ENCODE measurements around the gene HOXB6. TPM values are rescaled to one million over a fixed set of nuclear protein-coding genes. Genes with fewer than 3 reads are reported as not detected.
A peak's percentile ranks its signal among the peaks of the same experiment; 100 is the strongest.

HOXB6 gene
- total RNA-seq, 1 donor from 2014 or later = not detected

DNA sequence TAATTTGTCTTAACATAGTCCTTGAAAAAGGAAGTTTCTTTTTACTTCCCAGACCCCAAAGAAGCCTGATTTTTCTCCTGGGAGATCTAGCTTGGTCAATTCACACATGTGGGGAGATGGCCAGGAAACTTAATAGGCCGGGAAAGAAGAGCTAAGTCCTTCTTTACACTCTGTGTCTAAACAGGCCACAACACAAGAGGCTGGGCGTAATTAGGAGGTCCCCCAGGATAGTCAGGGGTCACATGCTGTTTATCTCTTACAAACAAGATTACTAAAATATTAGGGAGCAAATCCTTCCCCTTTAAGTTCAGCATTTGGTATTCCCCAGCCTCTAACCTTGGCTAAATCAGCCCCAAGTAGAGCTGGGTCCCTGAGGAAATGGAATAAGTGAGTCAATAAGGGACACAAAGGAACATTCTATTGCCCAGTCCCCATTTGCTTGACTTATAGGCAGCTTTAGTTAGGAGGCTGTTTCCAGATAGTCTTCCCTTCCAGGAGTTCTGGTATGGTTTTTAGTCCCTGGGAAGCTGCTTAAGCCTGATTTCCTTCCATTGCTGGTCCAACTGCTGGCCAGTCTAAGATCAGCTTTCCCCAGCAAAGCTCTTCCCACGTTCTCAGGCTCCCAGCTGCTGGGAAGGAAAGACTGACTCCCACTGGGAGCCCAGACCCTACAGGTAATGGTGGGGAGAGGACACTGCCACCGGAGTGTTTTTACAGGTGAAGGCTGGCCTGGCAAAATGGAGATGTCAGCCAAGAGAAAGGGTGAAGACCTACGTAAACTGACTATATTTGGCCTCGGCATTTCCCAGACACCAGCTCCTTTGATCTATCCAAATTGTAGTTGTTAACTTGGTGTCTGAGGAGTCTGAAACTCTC, 35.4 kb upstream of the HOXB6 start:
- H3K27me3 Mint-ChIP-seq (ENCODE audit: unreplicated experiment) = peaks cover 99% of the 10 kb centered on the region
- no peak overlapping the region for H3K4me3 Mint-ChIP-seq (ENCODE audit: unreplicated experiment)
- H3K27ac Mint-ChIP-seq (ENCODE audit: unreplicated experiment) = no peak overlapping the region
- no peaks in the 10 kb centered on the region for H3K4me1 Mint-ChIP-seq (ENCODE audit: unreplicated experiment)
- TF ChIP-seq, protein P1, sequence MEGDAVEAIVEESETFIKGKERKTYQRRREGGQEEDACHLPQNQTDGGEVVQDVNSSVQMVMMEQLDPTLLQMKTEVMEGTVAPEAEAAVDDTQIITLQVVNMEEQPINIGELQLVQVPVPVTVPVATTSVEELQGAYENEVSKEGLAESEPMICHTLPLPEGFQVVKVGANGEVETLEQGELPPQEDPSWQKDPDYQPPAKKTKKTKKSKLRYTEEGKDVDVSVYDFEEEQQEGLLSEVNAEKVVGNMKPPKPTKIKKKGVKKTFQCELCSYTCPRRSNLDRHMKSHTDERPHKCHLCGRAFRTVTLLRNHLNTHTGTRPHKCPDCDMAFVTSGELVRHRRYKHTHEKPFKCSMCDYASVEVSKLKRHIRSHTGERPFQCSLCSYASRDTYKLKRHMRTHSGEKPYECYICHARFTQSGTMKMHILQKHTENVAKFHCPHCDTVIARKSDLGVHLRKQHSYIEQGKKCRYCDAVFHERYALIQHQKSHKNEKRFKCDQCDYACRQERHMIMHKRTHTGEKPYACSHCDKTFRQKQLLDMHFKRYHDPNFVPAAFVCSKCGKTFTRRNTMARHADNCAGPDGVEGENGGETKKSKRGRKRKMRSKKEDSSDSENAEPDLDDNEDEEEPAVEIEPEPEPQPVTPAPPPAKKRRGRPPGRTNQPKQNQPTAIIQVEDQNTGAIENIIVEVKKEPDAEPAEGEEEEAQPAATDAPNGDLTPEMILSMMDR (IDR thresholded peaks at IDR 0.05) = no peak
- no peak for DNase-seq (ENCODE audit: extremely low spot score, unreplicated experiment)
- H3K36me3 Mint-ChIP-seq (ENCODE audit: unreplicated experiment) = no peaks in the 10 kb centered on the region
- H3K9me3 Mint-ChIP-seq (ENCODE audit: unreplicated experiment) = no peaks in the 10 kb centered on the region

DNA sequence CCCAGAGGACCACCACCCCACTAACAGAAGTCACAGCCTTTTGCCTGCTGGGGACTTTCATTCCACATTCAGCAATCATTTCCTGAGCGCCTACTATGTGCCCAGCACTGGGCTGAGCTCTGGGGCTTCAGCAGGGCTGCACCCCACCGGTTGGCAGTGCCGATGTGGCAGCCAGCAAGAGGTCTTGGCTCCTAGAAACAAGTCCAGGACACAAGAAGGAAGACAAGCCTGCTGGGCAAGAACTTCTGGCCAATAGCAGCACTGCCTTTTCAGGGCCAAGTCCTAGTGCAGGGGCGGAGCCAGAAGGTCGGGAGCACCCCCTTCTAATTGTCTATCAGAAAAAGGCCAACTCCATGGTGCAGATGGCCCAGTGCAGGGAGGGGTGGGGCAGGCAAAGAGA, 34.4 kb upstream of the HOXB6 start:
- Mint-ChIP-seq H3K4me3 (ENCODE audit: unreplicated experiment) (no peak overlapping the region), H3K9me3 (ENCODE audit: unreplicated experiment) (no peaks in the 10 kb centered on the region), H3K36me3 (ENCODE audit: unreplicated experiment) (no peaks in the 10 kb centered on the region), H3K4me1 (ENCODE audit: unreplicated experiment) (no peaks in the 10 kb centered on the region), H3K27me3 (ENCODE audit: unreplicated experiment) (peaks cover 99% of the 10 kb centered on the region), H3K27ac (ENCODE audit: unreplicated experiment) (no peak overlapping the region)
- TF ChIP-seq, protein P1 (IDR thresholded peaks at IDR 0.05) = no peak
- no peak for DNase-seq (ENCODE audit: extremely low spot score, unreplicated experiment)

DNA sequence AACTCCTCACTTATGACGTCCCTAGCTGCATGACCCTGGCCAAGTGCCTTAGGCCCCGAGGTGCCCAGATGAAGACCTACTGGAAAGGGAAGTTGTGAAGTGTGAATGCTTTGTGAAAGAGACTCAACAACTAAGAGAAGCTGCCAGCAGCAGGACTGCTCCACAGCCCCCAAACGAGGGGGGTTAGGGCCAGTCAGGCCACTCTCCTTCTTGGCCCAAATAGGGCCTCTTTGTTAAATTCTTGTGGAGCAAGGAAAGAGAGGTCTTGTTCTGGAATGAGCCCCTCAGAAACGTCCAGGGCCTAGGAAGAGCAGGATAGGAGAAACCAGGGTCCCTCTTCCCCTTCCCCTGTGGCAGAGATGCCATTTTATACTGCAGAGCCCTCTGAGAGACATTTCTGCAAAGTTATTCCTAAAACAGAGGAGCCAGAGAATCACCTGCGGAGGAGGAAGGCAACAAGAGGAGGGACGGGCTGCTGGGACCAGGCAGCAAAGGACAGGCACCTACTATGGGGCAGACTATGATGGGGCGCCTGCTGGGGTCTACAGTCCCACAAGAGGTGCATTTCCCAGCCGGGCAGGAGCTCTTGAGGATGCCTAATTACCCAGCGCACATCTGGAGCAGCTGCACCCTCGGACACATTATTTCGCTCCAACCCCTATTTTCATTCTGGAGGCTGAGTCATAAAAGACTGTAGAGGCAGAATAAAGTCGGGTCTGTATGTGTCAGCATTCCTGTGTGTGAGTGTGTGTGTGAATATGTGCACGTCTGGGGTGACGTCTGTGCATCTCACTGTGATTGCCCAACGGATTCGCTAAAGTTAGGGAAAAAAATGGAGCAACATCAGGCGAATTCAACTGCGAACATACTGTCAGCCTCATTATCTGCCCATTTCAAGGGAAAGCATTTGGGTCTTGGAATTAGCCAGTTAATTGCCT, 32.8 kb upstream of the HOXB6 start:
- Mint-ChIP-seq H3K4me1 (ENCODE audit: unreplicated experiment) (no peaks in the 10 kb centered on the region), H3K9me3 (ENCODE audit: unreplicated experiment) (no peaks in the 10 kb centered on the region), H3K27me3 (ENCODE audit: unreplicated experiment) (peaks cover 96% of the 10 kb centered on the region), H3K27ac (ENCODE audit: unreplicated experiment) (no peak overlapping the region), H3K4me3 (ENCODE audit: unreplicated experiment) (no peak overlapping the region), H3K36me3 (ENCODE audit: unreplicated experiment) (no peaks in the 10 kb centered on the region)
- TF ChIP-seq, protein P1 (IDR thresholded peaks at IDR 0.05) = no peak
- DNase-seq (ENCODE audit: extremely low spot score, unreplicated experiment) = no peak

DNA sequence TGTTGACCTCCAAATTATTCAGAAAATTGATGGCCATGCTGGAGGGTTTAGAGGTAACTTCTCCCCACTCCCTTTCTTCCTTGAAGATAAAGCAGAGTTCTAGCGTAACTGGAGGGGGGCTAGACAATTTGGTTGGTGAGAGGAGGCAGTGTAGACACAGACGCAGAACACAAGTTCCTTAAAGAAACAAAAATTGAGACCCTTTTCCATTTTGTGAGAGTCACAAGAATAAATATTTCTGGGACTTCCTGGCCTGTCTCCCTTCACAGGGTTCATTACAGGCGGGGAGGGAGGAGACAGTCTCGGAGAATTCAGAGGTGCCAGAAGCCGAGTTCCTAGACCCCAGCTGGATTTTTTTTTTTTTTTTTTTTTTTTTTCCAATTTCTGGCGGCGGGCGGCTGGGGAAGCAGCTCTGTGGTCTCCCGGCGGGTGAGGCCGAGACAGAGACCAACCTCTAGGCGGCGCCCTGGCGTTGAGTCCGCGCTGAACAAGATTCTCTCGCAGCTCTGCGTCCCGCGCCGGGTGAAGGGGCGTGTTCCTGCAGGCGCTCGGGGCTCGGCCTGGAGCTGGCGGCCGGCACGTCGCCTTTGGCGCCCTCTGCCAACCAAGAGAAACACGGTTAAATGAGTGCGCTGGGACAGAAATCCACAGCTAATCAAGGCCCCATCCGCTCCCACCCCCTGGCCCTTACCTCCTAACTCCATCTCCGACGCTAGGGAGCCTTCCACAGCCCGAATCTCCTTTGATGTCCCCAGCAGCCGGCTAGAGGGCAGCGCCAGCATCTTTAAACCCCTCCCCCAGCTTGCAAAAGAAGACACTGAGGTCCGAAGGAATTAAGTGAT, 31.6 kb upstream of the HOXB6 start:
- H3K27me3 Mint-ChIP-seq (ENCODE audit: unreplicated experiment) = peaks cover 96% of the 10 kb centered on the region
- H3K9me3 Mint-ChIP-seq (ENCODE audit: unreplicated experiment) = no peaks in the 10 kb centered on the region
- H3K4me3 Mint-ChIP-seq (ENCODE audit: unreplicated experiment) = no peak overlapping the region
- no peaks in the 10 kb centered on the region for H3K4me1 Mint-ChIP-seq (ENCODE audit: unreplicated experiment)
- no peak for DNase-seq (ENCODE audit: extremely low spot score, unreplicated experiment)
- H3K27ac Mint-ChIP-seq (ENCODE audit: unreplicated experiment) = no peak overlapping the region
- TF ChIP-seq, protein P1 (IDR thresholded peaks at IDR 0.05) = peak; percentile 41
- H3K36me3 Mint-ChIP-seq (ENCODE audit: unreplicated experiment) = no peaks in the 10 kb centered on the region
